ENCODE data around the gene COMMD3.

COMMD3 gene

DNA sequence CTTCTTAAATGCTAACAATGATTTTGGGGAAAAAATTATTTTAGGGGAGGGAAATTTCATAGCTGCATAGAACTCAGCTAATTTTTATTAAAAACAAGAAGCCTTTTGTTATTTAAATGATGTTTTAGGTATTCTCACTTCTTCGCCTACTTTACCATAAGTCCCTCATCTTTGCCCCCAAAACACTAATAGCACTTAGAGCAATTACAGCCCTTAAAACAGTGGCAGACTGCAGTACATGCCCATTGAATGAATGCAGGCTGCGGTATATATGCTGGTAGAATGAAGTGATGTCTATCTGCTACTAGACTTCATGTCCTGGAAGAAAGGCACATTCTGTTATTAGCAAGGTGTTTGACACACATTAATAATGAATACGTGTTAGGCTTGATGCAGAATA is 26.2 kb downstream of the COMMD3 start:
- H3K4me3 ChIP-seq (ENCODE audit: low read depth, low read length) = no peak overlapping the region
- no peak for TF ChIP-seq POLR2A (IDR thresholded peaks at IDR 0.05; ENCODE audit: extremely low read depth, insufficient read length)
- no peak for TF ChIP-seq CTCF (IDR thresholded peaks at IDR 0.05; ENCODE audit: low read depth, low read length)
- TF ChIP-seq MAX (IDR thresholded peaks at IDR 0.05; ENCODE audit: low read depth, low read length) = no peak
- no peak for TF ChIP-seq MYC (IDR thresholded peaks at IDR 0.05; ENCODE audit: low read depth, low read length)
- DNase-seq (ENCODE audit: low read depth) = no peak

- TF ChIP-seq MAX (IDR thresholded peaks at IDR 0.05; ENCODE audit: low read depth, low read length) = no peak
- DNase-seq (ENCODE audit: low read depth) = no peak
- H3K4me3 ChIP-seq (ENCODE audit: low read depth, low read length) = no peak overlapping the region
Observed at GRCh38 chr10:22343731-22344130, 27.5 kb downstream of the COMMD3 start.

DNA sequence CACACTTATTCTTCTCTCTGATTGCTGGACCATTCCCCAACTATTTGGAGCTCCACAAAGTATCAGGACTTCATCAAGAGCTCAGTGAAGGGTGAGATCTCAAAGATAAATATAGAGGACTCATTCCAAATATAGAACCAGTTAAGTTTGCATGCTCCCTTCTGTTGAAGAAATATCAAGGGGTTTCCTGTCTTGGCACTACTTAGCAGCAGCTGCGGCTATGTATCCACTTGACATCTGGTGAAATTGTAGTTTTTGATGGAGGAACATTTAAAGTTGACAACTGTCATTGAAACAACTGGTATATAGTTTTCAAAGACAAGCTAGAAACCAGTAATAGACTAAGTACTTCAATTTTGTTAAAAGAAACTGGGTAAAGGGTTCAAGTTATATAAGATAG is 28.1 kb downstream of the COMMD3 start:
- H3K4me3 ChIP-seq (ENCODE audit: low read depth, low read length) = no peak overlapping the region
- no peak for DNase-seq (ENCODE audit: low read depth)

GRCh38 chr10:22344781-22345300 is 28.7 kb downstream of the COMMD3 start:
- no peak for TF ChIP-seq POLR2A (IDR thresholded peaks at IDR 0.05; ENCODE audit: extremely low read depth, insufficient read length)
- no peak for TF ChIP-seq CTCF (IDR thresholded peaks at IDR 0.05; ENCODE audit: low read depth, low read length)
- TF ChIP-seq MYC (IDR thresholded peaks at IDR 0.05; ENCODE audit: low read depth, low read length) = no peak
- no peak for TF ChIP-seq MAX (IDR thresholded peaks at IDR 0.05; ENCODE audit: low read depth, low read length)
- DNase-seq (ENCODE audit: low read depth) = no peak
- H3K4me3 ChIP-seq (ENCODE audit: low read depth, low read length) = no peak overlapping the region

More for the DNA sequence above, 28.1 kb downstream of the COMMD3 start:
- TF ChIP-seq CTCF (IDR thresholded peaks at IDR 0.05; ENCODE audit: low read depth, low read length) = no peak
- TF ChIP-seq POLR2A (IDR thresholded peaks at IDR 0.05; ENCODE audit: extremely low read depth, insufficient read length) = no peak
- no peak for TF ChIP-seq MYC (IDR thresholded peaks at IDR 0.05; ENCODE audit: low read depth, low read length)
- no peak for TF ChIP-seq MAX (IDR thresholded peaks at IDR 0.05; ENCODE audit: low read depth, low read length)

GRCh38 chr10:22345301-22346095 is 29.3 kb downstream of the COMMD3 start, which contains the start of gene SPAG6:
Gene SPAG6, plus strand, starts transcription at chr10:22345496. Its CDS starts 116 bp downstream, at chr10:22345612.
- no peak for DNase-seq (ENCODE audit: low read depth)
- no peak for TF ChIP-seq MAX (IDR thresholded peaks at IDR 0.05; ENCODE audit: low read depth, low read length)
- TF ChIP-seq POLR2A (IDR thresholded peaks at IDR 0.05; ENCODE audit: extremely low read depth, insufficient read length) = no peak
- no peak for TF ChIP-seq CTCF (IDR thresholded peaks at IDR 0.05; ENCODE audit: low read depth, low read length)
- no peak for TF ChIP-seq MYC (IDR thresholded peaks at IDR 0.05; ENCODE audit: low read depth, low read length)
- no peak within 1 kb of the TSS for H3K4me3 ChIP-seq (ENCODE audit: low read depth, low read length)

DNA sequence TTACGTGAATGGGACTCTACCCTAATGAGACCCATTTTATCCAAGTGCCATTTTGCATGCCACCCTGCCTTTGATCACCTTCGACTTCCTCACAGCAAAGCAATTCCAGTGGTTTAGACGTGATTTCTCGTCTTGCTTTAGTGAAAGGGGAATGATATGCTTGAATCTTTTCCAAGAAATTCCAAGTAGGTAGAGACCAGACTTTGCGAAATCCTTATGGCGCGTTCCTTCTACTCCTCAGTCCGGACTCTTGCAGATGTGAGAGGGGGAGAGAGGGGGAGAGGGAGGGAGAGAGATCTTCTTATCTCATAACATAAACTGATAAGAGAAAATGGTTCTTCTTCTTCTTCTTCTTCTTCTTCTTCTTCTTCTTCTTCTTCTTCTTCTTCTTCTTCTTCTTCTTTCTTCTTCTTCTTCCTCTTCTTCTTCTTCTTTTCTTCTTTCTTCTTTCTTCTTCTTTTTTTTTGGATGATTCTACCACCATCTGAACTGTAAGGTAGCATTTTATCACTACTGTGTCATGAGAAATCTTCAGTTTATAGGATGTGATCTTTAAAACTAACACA is 30.0 kb downstream of the COMMD3 start:
- no peak for TF ChIP-seq CTCF (IDR thresholded peaks at IDR 0.05; ENCODE audit: low read depth, low read length)
- TF ChIP-seq MAX (IDR thresholded peaks at IDR 0.05; ENCODE audit: low read depth, low read length) = no peak
- TF ChIP-seq POLR2A (IDR thresholded peaks at IDR 0.05; ENCODE audit: extremely low read depth, insufficient read length) = no peak
- no peak for TF ChIP-seq MYC (IDR thresholded peaks at IDR 0.05; ENCODE audit: low read depth, low read length)
- H3K4me3 ChIP-seq (ENCODE audit: low read depth, low read length) = no peak overlapping the region
- no peak for DNase-seq (ENCODE audit: low read depth)

All from NB4 (cell line).